B cell (primary cell): ENCODE results near the gene DCLK1.

Experiments
- CTCF ChIP-seq: fragments of 200-600 bp; IDR thresholded peaks from one replicate; pipeline ENCODE4 v1.8.0; 2022; ENCODE audit warnings: antibody characterized with exemption, mild to moderate bottlenecking
- EZH2 ChIP-seq: IDR thresholded peaks from 2 replicates; pipeline ENCODE4 v1.6.1; 2012; ENCODE audit warnings: borderline replicate concordance, low read depth, mild to moderate bottlenecking, moderate library complexity, low read length; ENCODE audit not compliant: insufficient read depth, poor library complexity, severe bottlenecking

- TF ChIP-seq CTCF = no peak
- no peak for TF ChIP-seq EZH2
Observed at GRCh38 chr13:35995136-35995535, 136.0 kb downstream of the DCLK1 start.
